Stimulated activated CD4-positive, alpha-beta T cell treated with anti-CD3 and anti-CD28 coated beads, Interleukin-4, amount 100 ng/mL, for 1 hour (primary cell): ENCODE data around the gene DDX27.
"Not testable (repeated sequence)": the region's sequence is repeated elsewhere in the genome, so short reads cannot be mapped to it uniquely, and the experiment has no call there.

ENCODE experiments used
- DNase-seq: peaks from one replicate; pipeline ENCODE4 v3.0.0-alpha.2; 2020

The DDX27 gene

DNA sequence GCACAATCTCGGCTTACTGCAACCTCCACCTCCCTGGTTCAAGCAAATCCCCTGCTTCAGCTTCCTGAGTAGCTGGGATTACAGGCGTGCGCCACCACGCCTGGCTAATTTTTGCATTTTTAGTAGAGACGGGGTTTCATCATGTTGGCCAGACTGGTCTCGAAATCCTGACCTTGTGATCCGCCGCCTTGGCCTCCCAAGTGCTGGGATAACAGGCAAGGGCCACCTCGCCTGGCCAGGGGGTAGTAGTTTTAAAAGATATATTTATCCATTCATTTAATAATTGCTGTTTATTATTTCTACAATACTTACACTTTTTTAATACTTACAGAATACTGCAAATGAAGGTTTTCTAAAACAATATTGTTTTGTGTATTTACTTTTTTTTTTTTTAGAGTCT is 15.5 kb upstream of the DDX27 start:
- no peak for DNase-seq

DNA sequence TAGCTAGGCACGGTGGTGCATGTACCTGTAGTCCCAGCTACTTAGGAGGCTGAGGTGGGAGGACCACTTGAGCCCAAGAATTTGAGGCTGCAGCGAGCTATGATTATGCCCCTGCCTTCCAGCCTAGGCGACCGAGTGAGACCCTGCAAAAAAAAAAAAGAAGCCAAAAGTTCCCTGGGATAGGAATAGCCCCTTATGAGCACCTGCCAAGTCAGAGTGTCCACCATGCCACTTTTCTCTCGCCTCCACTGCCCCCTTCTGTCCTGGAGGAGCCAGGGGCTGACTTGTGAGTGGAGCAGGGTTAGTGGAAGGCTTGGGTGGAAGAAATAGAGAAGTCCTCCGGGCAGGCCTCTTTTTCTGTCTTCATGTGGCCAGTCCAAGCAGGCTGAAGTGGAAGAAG is 12.1 kb upstream of the DDX27 start:
- no peak for DNase-seq

DNA sequence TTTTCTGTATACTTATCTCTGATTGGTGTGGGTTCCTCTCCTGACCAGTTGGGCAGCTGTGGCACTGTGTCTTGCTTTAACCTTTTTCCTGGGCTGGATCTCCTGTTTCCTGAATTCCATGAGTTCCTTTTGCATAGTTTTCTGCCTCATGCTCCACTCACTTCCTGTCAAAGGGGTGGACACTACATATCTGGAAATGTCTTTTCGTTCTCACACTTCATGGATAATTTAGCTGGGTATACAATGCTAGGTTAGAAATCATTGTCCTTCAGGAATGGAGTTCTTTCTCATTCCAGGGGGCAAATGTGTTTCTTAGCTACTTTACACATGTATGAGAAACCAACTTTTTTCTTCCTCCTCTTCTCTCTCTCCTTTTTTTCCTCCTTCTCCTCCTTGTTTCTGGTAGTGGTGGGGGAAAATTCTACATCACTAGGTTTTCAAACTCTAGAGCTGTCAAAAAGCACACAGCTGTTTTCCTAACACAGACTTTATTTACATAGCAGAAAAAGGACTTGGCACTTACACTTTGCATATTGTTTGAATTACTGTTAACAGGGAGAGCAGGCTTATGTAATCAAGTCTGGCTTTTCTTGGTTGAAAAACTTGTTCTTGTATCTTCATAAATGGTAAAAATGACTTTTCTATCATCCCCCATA is 9.0 kb upstream of the DDX27 start:
- DNase-seq, result no peak

DNA sequence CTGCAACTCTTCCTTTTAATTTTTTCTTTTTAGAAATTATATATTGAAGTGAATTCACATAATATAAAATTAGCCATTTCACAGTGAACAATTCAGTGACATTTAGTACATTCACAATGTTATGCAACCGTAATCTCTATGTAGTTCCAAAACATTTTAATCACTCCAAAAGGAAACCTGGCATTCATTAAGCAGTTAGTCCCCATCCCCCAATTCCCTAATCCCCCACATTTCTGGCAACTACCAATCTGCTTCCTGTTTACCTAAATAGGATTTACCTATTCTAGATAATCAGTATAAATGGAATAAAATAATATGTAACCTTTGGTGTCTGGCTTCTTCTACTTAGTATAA is 8.5 kb upstream of the DDX27 start:
- DNase-seq, result no peak

DNA sequence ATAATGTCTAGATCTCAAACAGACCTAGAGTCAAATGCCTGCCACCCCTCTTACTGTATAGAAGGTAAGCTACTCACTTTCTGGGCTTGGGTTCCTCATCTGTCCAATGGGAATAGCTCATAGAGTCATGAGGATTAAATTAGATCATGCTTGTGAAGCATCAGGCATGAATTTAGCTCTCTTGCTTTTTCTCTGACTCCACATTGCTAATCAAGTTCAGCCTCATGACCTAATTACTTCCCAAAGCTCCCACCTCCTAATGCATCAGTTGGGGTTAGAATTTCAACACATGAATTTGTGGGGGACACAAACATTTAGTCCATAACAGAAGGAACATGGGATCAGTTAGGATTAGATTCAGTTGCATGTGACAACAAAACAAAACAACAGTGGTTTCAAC is 4.6 kb upstream of the DDX27 start:
- no peak for DNase-seq

DNA sequence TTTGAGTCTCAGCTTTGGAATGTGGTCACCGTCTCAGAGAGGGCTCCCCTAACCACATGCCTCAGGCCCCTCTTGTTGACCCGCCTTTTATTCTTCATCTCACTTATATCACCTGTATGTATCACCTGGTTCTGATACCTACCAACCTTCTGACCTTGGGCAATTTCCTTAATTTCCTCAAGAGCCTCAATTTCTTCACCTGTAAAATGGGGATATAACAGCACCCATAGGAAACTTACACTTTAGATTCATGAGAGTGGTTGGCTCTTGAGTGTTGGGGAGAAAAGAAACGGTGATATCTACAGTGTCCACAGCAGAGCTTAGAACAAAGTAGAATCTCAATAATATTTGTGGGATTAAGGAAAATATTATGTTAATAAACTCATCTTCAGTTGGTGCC is 4.0 kb upstream of the DDX27 start:
- DNase-seq, result no peak

DNA sequence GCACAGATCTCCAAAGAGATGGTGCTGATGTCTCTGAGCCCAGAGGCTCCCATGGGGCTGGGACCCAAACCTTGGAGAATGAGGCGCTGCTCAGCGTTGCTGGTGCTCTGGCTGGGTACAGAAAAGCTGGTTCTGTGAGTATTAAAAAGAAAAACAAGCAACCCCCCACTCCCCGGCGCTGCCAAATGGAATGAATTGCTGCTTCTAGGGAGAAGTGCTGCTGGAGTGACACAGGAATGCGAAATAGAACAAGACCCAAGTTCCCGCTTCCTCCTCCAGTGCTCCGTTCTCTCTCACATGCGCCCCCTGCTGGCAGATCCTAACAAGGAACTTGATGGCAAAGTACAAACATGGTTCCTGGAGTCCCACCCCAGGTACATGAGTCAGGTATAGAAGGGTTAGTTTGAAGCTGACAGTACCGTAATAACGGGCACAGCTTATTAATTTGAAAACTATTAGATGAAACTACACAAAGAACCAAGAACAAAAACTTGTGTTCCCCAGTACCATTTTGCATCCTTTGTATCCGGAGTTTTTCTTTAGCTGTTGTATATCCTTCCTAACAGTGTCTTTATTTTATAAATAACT is 2.1 kb upstream of the DDX27 start:
- peak; percentile 98 for DNase-seq

DNA sequence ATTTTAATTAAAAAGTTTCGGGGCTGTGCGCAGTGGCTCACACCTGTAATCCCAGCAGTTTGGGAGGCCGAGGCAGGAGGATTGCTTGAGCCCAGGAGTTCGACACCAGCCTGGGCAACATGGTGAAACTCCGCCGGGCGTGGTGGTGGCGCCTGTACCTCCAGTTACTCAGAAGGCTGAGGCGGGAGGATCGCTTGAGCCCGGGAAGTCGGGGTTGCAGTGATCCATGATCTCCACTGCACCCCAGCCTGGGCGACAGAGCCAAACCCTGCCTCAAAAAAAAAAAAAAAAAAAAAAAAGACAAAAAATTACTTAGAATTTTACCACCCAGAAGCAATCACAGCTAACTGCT is 501 bp upstream of the DDX27 start:
- not testable (repeated sequence) for DNase-seq

DNA sequence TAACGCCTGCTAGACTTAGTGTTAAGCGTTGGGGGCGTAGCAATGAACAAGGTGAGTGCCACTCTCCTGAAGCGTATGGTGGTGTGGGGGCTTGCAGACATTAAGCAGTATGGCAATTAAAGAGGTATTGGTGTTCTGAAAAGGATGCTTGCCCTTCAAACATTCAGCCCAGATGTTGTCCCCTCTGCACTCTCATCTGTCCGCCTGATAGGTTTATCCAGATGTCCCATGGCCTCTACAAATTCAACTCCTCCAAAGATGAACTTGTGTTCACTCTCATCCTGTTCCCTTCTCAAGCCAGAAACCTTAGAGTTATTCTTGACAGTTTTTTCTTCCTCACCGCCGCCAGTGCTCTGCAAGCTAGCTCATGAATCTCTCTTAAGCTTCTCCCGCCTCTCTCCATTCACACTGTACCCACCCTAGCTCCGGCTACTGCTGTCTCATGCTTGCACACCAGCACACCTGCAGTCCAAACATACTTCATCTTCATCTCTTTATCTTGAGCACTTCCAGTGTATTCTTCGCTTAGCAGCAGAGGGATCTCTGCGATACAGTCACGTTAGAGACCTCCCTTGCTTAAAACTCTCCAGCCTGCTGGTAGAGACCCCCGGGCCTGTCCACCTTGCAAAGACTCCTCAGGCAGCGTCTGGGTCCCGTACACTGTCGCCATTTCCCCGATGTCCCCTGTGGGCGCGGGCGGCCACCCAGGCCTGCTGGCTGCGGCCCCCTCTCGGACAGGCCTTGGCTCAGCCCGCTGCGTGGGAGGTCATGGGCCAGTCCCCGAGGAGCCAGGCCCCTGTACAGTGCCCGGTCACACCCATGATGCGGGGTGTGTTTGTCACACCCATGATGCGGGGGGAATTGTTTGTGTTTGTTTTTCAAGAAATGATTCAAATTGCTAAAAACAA is 962 bp downstream of the DDX27 start:
- no peak for DNase-seq

DNA sequence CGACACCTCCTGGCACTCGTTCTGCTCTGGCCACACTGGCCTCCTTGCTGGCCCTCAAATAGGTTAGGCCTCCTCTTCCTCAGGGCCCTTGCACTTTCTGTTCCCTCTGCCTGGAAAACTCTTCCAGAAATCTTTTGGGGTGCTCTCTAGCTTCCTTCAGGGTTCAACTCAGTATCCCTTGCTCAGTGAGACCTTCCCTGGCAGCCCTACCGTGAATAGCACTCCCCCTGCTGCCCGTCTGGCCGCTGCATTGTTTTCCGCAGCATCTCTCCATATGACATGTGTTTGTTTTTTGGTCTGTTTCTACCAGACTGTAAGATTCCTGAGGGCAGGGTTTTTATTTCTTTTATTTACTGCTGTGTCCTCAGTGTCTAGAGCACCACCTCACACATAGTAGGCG is 6.7 kb downstream of the DDX27 start:
- no peak for DNase-seq

DNA sequence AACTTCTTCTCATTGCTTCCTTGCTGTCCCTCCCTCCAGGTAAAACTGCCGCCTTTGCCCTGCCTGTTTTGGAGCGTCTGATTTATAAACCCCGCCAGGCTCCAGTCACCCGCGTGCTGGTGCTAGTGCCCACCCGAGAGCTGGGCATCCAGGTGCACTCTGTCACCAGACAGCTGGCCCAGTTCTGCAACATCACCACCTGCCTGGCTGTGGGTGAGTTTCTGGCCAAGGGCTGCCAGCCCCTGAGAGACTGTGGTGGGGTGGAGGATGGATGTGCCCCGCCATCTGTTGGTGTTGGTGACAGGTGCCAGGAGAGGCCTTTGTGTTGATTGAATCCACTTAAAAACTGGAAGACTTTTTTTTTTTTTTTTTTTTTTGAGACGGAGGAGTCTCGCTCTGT is 9.5 kb downstream of the DDX27 start:
- DNase-seq, result no peak

DNA sequence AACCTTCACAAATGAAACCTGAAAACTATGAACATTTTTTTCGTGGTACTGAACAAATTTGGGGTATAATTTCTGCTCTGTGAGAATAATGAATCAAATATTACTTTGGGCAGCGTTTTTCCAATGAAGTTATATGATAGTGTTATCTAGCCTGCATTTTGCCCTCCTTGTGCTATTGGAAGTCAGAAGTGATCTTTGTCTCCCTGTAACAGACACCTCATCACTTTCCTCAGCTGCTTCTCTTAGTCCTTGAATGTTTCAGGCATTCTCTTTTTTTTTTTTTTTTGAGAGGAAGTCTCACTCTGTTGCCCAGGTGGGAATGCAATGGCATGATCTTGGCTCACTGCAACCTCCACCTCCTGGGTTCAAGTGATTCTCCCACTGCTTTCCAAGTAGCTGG is 10.2 kb downstream of the DDX27 start:
- no peak for DNase-seq

DNA sequence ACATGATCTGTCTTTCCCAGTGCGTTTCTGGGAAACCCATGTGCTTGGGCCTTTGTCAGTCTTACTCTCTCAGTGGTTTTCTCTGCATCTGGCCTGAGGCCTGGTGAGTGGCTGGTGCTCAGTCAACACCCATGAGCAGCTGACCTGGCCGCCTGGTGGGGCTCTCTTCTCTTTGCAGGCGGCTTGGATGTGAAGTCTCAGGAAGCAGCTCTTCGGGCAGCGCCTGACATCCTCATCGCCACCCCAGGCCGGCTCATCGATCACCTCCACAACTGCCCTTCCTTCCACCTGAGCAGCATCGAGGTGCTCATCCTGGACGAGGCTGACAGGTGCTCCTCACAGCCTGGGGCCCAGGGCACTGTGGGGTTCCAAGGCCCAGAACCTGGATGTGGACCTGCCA is 10.8 kb downstream of the DDX27 start:
- no peak for DNase-seq

DNA sequence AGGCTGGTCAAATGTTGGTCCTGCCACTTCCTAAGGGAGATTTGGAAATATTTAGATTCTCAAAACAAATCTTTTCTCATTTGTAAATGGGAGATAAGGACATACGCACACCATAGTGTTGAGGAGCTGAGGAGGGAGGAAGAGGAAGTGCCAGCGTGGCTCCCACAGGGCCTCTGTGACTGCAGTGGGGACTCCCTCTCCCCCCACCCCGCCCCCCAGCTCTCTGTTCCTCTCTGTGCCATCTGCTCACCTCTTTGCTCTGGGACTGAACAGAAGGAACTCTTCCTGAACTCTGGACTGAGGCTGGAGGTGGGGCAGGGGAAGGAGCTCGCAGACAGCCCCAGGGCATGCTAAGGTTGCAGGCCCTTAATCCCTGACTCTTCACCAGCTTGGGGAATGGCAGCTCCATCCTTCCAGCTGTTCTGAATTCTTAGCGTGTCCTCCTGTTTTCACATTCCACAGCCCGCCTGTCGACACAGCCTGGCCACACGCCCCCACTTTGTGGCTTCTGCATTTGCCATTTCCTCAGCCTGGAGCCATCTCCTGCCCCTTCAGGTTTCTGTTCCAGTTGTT is 11.4 kb downstream of the DDX27 start:
- DNase-seq, result no peak

DNA sequence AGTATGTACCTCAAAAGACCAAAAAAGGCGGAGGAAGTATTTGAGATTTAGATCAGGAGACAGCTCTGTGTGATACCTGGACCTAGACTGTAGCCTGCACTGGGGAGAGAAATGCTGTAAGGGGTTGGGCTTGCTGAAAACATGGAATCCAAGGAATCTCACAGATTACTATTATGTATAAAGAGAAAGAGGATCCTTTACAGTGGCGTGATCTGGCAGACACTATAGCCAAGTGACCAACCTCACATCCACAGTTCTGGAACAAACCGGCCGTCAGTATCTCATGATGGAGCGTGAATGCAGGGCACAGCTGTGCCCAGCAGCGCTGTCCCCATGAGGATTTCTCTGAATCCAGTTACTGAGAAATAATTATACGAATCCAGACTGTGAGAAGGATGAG is 12.3 kb downstream of the DDX27 start:
- no peak for DNase-seq

DNA sequence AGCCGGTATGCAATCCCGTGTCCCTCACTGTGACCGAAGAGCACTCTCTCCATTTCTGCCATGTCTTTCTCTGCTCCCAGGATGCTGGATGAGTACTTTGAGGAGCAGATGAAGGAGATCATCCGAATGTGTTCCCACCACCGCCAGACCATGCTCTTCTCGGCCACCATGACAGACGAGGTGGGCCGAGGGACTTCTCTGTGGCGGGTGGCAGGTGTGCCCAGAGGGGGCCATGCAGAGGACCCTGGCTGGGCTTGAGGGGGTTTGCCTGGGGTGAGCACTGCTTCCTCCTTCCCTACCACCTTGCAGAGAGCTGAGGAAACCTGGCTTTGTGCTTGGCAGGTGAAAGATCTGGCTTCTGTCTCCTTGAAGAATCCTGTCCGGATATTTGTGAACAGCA is 14.0 kb downstream of the DDX27 start:
- no peak for DNase-seq

DNA sequence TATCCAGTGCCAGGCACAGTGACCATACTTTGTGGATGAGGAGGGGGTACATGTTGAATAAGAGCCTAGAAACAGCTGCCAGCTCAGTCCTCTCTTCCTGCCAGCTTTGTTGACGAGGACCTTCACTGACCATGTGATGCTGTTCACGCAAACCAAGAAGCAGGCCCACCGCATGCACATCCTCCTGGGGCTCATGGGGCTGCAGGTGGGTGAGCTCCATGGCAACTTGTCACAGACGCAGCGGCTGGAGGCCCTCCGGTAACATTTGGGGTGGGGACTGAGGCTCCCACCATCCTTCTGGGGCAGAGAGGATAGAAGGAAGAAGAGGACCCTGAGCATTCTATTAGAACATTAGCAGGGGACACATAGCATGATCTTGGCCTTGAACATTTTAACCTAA is 15.6 kb downstream of the DDX27 start:
- no peak for DNase-seq

DNA sequence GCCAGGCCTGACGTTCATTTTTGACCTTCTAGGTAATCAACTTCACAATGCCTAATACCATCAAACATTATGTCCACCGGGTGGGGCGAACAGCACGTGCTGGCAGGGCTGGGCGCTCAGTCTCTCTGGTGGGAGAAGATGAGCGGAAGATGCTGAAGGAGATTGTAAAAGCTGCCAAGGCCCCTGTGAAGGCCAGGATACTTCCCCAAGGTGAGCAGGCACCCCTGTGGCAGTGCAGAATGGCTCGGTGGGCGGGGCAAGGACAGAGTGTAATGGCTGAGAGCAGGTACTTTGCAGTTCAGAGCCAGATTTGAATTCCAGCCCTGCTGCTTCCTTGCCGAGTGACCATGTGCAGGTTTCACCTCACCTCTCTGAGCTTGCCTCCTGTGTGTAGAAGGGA is 17.1 kb downstream of the DDX27 start:
- no peak for DNase-seq

DNA sequence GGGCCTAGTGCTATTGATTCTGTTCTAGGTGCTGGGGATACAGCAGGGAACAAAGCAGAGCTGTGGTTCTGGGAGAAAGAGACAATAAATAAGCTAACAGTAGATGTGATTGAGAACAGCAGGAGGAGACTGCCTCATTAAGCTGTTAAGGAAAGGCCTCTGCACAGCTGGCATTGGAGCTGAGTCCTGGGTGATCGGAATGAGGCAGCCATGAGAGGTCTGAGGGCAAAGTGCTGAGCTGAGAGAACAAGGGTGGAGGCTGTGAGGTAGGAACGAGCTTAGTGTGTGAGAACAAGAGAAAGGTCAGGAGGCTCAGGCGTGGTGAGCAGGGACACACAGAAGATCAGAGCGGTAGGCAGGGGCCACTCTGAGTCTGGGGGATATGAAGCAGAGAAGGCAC is 18.3 kb downstream of the DDX27 start:
- no peak for DNase-seq

DNA sequence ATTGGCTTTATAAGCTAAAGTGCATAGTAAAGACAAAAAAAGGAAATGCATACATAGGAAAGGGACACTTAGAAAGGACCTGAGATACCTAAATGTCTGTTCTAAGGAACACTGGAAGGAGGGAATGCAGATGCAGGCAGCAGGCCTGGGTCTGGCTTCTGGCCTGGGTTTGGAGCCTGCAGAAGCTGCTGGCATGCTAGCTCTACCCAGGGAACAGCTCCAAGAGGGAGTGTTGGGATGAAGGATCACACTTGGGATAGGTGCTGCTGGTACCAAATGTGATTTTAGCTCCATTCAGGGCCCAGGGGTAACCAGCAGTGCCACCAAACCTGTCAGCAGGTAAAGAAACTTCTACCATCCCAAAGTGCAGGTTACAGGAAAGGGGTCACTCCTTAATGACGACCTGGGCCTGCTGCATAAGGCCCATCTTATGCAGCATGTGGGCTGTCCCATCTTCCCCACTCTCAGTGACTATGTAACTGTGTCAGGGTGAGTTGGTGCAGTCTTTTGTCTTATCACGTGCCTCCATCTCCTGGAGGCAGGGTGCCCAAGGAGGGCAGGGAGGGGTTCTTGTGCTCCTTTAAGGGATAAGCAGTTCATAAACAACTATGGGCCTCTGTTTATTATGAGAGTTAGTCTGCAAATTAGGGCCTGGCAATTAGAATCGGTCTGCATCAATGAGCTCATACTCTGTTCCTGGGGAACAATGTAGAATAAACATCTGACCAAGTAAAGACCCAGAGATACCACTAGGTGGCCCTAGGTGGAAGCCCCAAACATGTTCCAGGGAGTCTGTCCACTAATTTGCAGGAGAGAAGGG is 26.9 kb downstream of the DDX27 start:
- DNase-seq, result no peak

DNA sequence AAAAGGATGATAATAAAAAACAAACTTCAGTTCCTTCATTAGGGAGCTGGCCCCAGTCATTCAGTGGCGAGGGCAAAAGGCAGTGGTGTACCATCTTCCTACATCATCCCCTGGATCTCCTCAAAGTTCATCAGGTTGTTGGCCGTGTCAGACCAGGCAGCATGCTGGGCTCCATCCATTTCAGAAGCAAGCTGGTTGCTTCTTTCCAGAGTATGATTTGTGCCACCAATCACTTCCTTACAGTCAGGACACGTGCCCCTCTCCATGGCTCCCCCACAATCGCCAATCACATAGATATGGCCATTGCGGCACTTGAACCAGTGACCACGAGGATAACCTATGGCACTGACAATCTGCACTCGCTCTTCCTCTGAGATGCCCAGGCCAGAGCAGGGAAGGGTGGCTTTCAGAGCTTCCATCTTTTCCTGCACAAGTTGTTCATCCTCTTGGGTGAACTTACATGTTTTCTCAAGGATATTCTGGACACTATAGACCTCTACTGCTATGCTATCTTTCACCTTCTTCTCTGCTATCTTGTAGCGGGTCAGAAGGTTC is 28.0 kb downstream of the DDX27 start:
- no peak for DNase-seq

DNA sequence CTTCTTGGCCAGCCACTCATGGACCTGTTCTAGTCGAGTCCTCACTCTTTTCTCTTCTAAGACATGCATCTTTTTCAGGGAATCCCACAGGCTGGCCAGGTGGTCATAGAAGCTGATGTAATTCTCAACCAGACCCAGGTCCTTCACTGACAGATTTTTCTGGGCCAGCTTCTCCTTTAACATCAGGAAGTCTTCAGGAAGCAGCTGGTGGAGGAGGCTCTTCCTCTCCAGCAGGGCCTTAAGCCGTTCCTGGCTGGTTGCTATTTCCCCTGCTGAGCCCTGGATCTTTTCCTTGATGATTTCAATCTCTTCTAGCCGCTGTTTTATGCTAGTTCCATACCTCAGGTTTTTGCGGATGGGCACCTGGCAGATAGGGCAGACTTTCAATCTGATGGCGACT is 28.6 kb downstream of the DDX27 start:
- no peak for DNase-seq

DNA sequence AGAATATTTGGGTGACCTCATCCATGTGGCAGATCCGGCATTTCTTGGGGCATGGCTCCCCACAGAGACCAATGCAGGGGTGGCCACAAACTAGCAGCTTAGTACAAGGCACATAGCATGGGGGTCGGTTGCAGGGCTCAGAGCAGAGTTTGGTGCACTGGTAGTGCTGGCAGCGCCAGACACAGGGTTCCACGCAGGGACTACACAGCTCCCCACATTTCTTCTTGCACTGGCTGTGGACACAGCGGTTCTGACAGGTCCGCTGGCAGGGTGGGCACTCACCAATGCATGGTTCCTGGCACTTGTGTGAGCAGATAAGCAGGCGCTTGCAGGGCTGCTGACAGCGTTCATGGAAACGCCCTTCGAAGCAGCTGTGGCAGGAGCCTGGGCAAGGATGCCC is 29.1 kb downstream of the DDX27 start:
- DNase-seq, result no peak
